Smooth muscle cell (in vitro differentiated cells): Measurements from ENCODE around the gene STPG4. TPM values are rescaled to one million over a fixed set of nuclear protein-coding genes. Genes with fewer than 3 reads are reported as not detected.

Source experiments
- DNase-seq: peaks from one replicate; lab custom pipeline; 2025; ENCODE audit not compliant: unreplicated experiment; lab: John Stamatoyannopoulos, UW
- H2AFZ ChIP-seq: fragments of 200-600 bp; sonication (generic); 2 replicates; pipeline ENCODE4 v1.6.0; 2016; ENCODE audit warnings: antibody characterized with exemption, low read depth, mild to moderate bottlenecking
- H3F3A ChIP-seq: fragments of 200-600 bp; sonication (generic); 2 replicates; pipeline ENCODE4 v1.6.0; 2017; ENCODE audit warnings: antibody characterized with exemption, low read depth
- H3K27ac ChIP-seq: fragments of 200-600 bp; sonication (generic); 2 replicates; pipeline ENCODE4 v1.5.1; 2016; ENCODE audit warnings: low read depth, mild to moderate bottlenecking
- H3K27me3 ChIP-seq: fragments of 200-600 bp; sonication (generic); 2 replicates; pipeline ENCODE4 v1.6.1; 2016; ENCODE audit warnings: low read depth, mild to moderate bottlenecking
- H3K36me3 ChIP-seq: fragments of 200-600 bp; sonication (generic); 2 replicates; pipeline ENCODE4 v1.5.1; 2016; ENCODE audit warnings: low read depth
- H3K4me1 ChIP-seq: fragments of 200-600 bp; sonication (generic); 2 replicates; pipeline ENCODE4 v1.5.1; 2016; ENCODE audit warnings: low read depth
- H3K4me2 ChIP-seq: fragments of 200-600 bp; sonication (generic); 2 replicates; pipeline ENCODE4 v1.6.0; 2016; ENCODE audit warnings: mild to moderate bottlenecking
- H3K4me3 ChIP-seq: fragments of 200-600 bp; sonication (generic); 2 replicates; pipeline ENCODE4 v1.5.1; 2016; ENCODE audit warnings: mild to moderate bottlenecking
- H3K79me2 ChIP-seq: fragments of 200-600 bp; sonication (generic); 2 replicates; pipeline ENCODE4 v1.6.0; 2016; ENCODE audit warnings: low read depth, mild to moderate bottlenecking
- H3K9ac ChIP-seq: fragments of 200-600 bp; sonication (generic); 2 replicates; pipeline ENCODE4 v1.6.0; 2016; ENCODE audit warnings: low read depth
- H3K9me3 ChIP-seq: fragments of 200-600 bp; sonication (generic); replicated peaks from 2 replicates; pipeline ENCODE4 v1.5.1; 2016; ENCODE audit warnings: low read depth
- H4K20me1 ChIP-seq: fragments of 200-600 bp; sonication (generic); 2 replicates; pipeline ENCODE4 v1.6.0; 2016; ENCODE audit warnings: low read depth
- WGBS: methylation state at CpG from one replicate; pipeline ENCODE4 v1.1.7; 2016; ENCODE audit warnings: low lambda C conversion rate; 5-methylcytosine and 5-hydroxymethylcytosine counted together
- polyA plus RNA-seq: library from polyadenylated mRNA; unstranded; fragments of >200 nt; fragmentation: Nextera tagmentation; extraction: Ambion mirVana; gene quantifications from 2 replicates; pipeline ENCODE4 v1.2.1, GENCODE V29; 2016
- total RNA-seq: library from RNA; depleted of rRNA; stranded (reverse); fragments of >200 nt; gene quantifications from 2 replicates; pipeline ENCODE4 v1.2.3, GENCODE V29; 2014
- TF ChIP-seq, protein P1 (sequence below): fragments of 200-600 bp; sonication (generic); IDR thresholded peaks from 2 replicates; pipeline ENCODE4 v1.5.1; 2017; ENCODE audit warnings: borderline replicate concordance, mild to moderate bottlenecking, antibody characterized with exemption; ENCODE audit not compliant: insufficient read depth, poor library complexity, severe bottlenecking

The STPG4 gene
- total and polyA plus RNA-seq, 2 experiments from 2014 or later, result 0.54 TPM; not detected in 1

DNA sequence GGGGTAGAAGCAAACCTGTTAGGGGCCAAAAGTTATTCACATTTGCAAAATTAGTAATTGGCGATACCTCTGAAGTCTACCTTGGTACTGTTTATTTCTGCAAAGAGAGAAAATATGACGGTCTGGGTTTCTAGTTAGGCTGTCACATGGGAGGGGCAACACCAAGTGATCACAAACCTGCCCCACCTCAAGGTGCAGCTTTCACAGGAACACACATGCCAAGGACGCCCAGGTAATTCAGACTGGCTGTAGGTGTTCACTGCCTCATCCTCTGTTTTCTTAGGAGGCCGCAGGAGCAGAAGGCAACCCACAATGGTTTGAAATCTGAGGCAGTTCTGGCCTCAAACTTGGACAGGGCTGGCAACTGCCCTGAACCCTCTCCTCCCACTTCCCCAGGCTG is 56.2 kb downstream of the STPG4 start:
- no peaks in the 10 kb centered on the region for H4K20me1 ChIP-seq
- no peak overlapping the region for H3K27ac ChIP-seq
- no peaks in the 10 kb centered on the region for H3K79me2 ChIP-seq
- no peak overlapping the region for H3K9ac ChIP-seq
- H2AFZ ChIP-seq, result no peak overlapping the region
- TF ChIP-seq, protein P1, sequence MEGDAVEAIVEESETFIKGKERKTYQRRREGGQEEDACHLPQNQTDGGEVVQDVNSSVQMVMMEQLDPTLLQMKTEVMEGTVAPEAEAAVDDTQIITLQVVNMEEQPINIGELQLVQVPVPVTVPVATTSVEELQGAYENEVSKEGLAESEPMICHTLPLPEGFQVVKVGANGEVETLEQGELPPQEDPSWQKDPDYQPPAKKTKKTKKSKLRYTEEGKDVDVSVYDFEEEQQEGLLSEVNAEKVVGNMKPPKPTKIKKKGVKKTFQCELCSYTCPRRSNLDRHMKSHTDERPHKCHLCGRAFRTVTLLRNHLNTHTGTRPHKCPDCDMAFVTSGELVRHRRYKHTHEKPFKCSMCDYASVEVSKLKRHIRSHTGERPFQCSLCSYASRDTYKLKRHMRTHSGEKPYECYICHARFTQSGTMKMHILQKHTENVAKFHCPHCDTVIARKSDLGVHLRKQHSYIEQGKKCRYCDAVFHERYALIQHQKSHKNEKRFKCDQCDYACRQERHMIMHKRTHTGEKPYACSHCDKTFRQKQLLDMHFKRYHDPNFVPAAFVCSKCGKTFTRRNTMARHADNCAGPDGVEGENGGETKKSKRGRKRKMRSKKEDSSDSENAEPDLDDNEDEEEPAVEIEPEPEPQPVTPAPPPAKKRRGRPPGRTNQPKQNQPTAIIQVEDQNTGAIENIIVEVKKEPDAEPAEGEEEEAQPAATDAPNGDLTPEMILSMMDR, result no peak
- 99% methylated on average over 4 of the region's 4 CpGs for WGBS
- H3K36me3 ChIP-seq, result no peaks in the 10 kb centered on the region
- no peak for DNase-seq
- H3K27me3 ChIP-seq, result no peaks in the 10 kb centered on the region
- peaks cover 6% of the 10 kb centered on the region for H3F3A ChIP-seq
- no peak overlapping the region for H3K4me2 ChIP-seq
- peaks cover 3% of the 10 kb centered on the region for H3K4me1 ChIP-seq
- no peak overlapping the region for H3K4me3 ChIP-seq
- H3K9me3 ChIP-seq, result no peaks in the 10 kb centered on the region

GRCh38 chr2:47097563-47097962 is 57.5 kb downstream of the STPG4 start:
- Histone ChIP-seq H3K9ac (no peak overlapping the region), H3K4me3 (no peak overlapping the region), H3K9me3 (no peaks in the 10 kb centered on the region), H4K20me1 (no peaks in the 10 kb centered on the region), H3K36me3 (no peaks in the 10 kb centered on the region), H3K79me2 (no peaks in the 10 kb centered on the region), H2AFZ (no peak overlapping the region), H3K4me2 (no peak overlapping the region), H3F3A (peaks cover 7% of the 10 kb centered on the region), H3K27ac (no peak overlapping the region), H3K27me3 (no peaks in the 10 kb centered on the region), H3K4me1 (peaks cover 3% of the 10 kb centered on the region)
- TF ChIP-seq, protein P1, result no peak
- WGBS, result 93% methylated on average over 4 of the region's 4 CpGs
- DNase-seq, result no peak

- 89% methylated on average over 4 of the region's 4 CpGs for WGBS
- DNase-seq, result no peak
- no peaks in the 10 kb centered on the region for H3K36me3 ChIP-seq
- no peak overlapping the region for H3K9ac ChIP-seq
- H3K9me3 ChIP-seq, result no peaks in the 10 kb centered on the region
- no peak overlapping the region for H3K4me3 ChIP-seq
- no peak overlapping the region for H3K4me2 ChIP-seq
- H3K79me2 ChIP-seq, result no peaks in the 10 kb centered on the region
- H3F3A ChIP-seq, result peaks cover 7% of the 10 kb centered on the region
- TF ChIP-seq, protein P1, result no peak
- no peak overlapping the region for H2AFZ ChIP-seq
- peaks cover 3% of the 10 kb centered on the region for H3K4me1 ChIP-seq
- H4K20me1 ChIP-seq, result no peaks in the 10 kb centered on the region
- no peaks in the 10 kb centered on the region for H3K27me3 ChIP-seq
- H3K27ac ChIP-seq, result no peak overlapping the region
Measured at GRCh38 chr2:47096451-47096850, 58.7 kb downstream of the STPG4 start.

GRCh38 chr2:47095349-47096020 is 59.6 kb downstream of the STPG4 start:
- H3K79me2 ChIP-seq, result no peaks in the 10 kb centered on the region
- no peak overlapping the region for H3K4me2 ChIP-seq
- H2AFZ ChIP-seq, result no peak overlapping the region
- 96% methylated on average over 5 of the region's 5 CpGs for WGBS
- H3K27ac ChIP-seq, result no peak overlapping the region
- TF ChIP-seq, protein P1, result no peak
- H3F3A ChIP-seq, result peaks cover 7% of the 10 kb centered on the region
- peaks cover 3% of the 10 kb centered on the region for H3K4me1 ChIP-seq
- no peak overlapping the region for H3K9ac ChIP-seq
- no peaks in the 10 kb centered on the region for H3K9me3 ChIP-seq
- no peaks in the 10 kb centered on the region for H3K27me3 ChIP-seq
- no peaks in the 10 kb centered on the region for H3K36me3 ChIP-seq
- DNase-seq, result no peak
- no peak overlapping the region for H3K4me3 ChIP-seq
- H4K20me1 ChIP-seq, result no peaks in the 10 kb centered on the region
